Measurements from ENCODE around the gene ERVK3-1.
"Not testable (repeated sequence)": the region's sequence is repeated elsewhere in the genome, so short reads cannot be mapped to it uniquely, and the experiment has no call there.

Gene ERVK3-1, protein sequence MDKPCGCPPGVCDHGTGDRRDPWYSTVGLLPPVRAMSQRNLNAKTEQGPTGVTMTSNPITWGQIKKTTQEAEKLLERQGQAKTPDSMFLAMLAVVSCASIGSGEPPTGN

GRCh38 chr19:58305065-58305931 is at the start of gene ERVK3-1:
Gene ERVK3-1 (plus strand): TSS chr19:58305377. CDS start chr19:58312169, 6,792 bp downstream.
- DNase-seq (ENCODE audit: low read depth in 2 of 2), result peak; percentile 87 to 88

GRCh38 chr19:58258259-58258658 is 46.9 kb upstream of the ERVK3-1 start:
- not testable (repeated sequence) for DNase-seq (ENCODE audit: low read depth in 2 of 2)

DNA sequence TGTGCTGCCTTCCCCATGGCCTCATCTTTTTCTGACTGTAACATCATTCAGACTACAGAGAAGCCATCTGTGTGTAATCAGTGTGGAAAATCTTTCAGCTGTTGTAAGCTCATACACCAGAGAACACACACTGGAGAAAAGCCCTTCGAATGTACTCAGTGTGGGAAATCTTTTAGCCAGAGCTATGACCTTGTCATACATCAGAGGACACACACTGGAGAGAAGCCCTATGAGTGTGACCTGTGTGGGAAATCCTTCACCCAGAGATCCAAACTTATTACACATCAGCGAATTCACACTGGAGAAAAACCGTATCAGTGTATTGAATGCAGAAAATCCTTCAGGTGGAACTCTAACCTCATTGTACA is 43.6 kb upstream of the ERVK3-1 start:
- DNase-seq (ENCODE audit: low read depth in 2 of 2), result no peak

DNA sequence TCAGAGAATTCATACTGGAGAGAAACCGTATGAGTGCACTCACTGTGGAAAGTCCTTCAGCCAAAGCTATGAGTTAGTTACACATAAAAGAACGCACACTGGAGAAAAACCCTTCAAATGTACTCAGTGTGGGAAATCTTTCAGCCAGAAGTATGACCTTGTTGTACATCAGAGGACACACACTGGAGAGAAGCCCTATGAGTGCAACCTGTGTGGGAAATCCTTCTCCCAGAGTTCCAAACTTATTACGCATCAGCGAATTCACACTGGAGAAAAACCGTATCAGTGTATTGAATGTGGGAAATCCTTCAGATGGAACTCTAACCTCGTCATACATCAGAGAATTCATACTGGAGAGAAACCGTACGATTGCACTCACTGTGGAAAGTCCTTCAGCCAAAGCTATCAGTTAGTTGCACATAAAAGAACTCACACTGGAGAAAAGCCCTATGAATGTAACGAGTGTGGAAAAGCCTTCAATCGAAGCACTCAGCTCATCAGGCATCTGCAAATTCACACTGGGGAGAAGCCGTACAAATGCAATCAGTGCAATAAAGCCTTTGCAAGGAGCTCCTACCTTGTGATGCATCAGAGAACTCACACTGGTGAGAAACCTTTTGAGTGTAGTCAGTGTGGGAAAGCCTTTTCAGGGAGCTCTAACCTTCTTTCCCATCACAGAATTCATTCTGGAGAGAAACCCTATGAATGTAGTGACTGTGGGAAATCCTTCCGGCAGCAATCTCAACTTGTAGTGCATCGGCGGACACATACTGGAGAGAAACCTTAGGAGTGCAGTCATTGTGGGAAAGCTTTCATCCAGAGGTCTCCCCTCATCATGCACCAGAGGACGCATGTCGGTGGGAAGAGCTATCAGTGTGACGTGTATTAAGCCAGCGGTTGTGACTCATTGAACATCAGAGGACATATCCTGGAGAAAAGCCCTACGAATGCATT is 42.9 kb upstream of the ERVK3-1 start:
- no peak for DNase-seq (ENCODE audit: low read depth in 2 of 2)

- DNase-seq (ENCODE audit: low read depth in 2 of 2), result no peak
Observed at GRCh38 chr19:58262922-58263296, 42.3 kb upstream of the ERVK3-1 start.

DNA sequence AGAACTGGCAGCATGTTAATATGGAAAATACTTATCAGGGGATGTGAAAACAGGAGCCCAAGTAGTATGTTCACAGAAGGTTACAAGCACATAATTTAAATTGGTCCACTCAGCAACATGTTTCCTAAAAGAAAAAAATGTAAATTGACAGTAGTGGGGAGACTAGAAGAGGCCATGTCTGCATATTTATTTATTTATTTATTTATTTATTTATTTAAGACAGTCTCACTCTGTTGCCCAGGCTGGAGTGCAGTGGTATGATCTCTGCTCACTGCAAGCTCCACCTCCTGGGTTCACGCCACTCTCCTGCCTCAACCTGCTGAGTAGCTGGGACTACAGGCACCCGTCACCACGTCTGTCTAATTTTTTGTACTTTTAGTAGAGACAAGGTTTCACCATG is 40.1 kb upstream of the ERVK3-1 start:
- no peak for DNase-seq (ENCODE audit: low read depth in 2 of 2)

DNA sequence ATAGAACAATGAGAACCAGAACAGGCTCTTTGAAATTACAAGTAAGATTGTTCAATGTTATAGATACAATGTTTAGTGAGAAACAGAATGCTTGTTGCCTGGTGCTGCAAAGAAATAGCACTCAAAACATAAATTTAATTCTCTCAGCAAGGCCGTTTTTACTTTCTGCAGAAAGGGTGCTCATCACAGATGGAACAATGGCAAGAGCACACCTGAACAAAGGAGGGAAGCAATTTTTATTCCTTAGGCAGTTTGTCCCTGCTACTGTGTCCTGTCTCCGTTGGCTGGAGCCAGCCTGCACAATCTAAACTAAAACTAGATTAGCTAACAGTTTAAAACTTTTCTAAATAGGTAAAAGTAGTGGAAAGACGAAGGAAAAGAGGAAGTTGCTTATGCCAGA is 36.8 kb upstream of the ERVK3-1 start:
- DNase-seq (ENCODE audit: low read depth in 2 of 2), result no peak

DNA sequence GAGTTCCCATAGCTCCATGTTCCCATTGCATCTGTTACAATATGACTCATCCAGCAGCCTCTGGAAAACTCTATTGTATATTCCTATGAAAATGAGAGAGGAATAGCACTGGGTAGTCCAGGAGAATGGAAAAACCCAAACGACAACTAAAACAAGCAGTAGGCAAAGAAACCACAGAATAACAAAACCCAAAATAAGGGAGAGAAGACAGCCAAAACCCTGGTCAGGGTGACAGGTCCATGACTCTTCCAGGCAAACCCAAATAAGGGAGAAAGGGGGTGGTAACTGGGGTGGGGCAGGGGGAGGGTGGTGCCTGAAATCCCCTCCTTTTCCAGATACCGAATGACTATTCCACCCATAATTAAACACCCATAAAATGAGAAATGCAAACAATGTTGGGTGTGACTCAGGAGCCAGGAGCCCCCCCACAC is 30.4 kb upstream of the ERVK3-1 start:
- DNase-seq (ENCODE audit: low read depth in 2 of 2), result no peak

DNA sequence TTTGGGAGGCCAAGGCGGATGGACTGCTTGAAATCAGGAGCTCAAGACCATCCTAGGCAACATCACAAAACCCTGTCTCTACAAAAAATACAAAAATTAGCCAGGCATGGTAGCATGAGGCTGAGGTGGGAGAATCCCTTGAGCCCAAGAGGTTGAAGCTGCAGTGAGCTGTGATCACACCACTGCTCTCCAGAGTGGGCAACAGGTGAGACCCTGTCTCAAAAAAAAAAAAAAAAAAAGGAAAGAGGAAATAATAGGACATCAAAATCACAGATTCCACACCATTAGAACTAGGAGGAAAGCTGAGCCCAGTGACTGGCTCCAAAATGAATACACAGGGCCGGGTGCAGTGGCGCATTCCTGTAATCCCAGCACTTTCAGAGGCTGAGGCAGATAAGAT is 29.6 kb upstream of the ERVK3-1 start:
- no peak for DNase-seq (ENCODE audit: low read depth in 2 of 2)

DNA sequence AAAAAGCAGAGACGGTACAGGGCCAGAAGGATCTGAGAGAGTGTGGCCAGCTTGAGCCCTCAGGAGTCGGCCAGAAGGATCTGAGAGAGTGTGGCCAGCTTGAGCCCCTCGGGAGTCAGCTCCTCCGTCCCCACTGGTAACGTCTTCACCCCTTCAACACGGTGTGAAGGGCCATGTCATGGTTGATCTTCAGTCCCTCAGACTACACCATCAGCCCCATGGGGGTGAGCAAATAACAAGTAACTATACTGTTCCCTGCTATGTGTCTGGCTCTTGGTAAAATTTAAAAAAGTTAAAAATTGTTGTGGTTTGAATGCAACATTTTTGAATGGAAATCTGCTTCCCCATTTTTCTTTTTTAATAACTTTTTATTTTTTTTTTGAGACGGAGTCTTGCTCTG is 28.0 kb upstream of the ERVK3-1 start:
- DNase-seq (ENCODE audit: low read depth in 2 of 2), result no peak

- DNase-seq (ENCODE audit: low read depth in 2 of 2), result no peak
Observed at GRCh38 chr19:58277748-58278540, 27.2 kb upstream of the ERVK3-1 start.

- DNase-seq (ENCODE audit: low read depth in 2 of 2), result peak; percentile 94 to 96
Observed at GRCh38 chr19:58278541-58279041, 26.6 kb upstream of the ERVK3-1 start, which contains the start of gene ZNF8. Gene ZNF8 (plus strand): TSS chr19:58278955. CDS start chr19:58279082, 127 bp downstream.

DNA sequence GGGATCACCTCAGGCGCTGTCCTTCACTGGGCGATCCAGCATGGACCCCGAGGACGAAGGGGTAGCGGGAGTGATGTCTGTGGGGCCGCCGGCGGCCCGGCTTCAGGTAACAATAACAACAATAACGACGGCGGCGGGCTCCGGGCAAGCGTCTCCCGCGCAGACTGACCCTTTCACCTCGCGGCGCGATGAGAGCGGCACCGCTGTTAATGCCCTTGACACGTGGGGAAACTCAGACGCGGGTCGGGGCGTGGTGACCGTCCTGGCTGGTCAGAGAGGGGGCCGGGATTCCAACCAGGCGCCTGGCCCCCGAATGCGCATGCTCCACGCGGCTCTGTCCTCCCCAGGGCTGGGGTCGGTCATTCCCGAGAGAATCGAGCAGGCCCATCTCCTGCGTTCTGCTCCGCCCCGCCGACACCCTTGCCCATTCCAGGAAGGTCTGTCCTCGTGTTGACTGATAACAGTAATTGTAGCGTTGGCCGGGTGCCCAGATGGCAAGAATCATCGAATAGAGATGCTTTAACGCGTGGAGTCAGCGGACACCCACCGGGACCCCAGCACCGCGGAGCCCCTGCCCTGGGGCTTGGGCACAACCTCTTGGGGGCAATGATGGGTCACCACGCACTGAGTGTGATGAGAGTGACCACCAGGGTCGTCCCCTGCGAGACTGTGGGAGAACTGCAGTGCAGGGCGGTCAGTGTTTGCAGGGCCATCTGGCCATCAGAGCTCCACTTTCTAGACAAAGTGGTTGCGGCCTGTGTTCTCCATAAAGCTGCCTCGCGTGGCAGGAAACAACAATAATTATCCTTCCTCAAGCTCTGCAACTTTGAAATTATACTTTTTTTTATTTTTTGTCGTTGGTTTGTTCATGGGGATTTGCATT is 25.9 kb upstream of the ERVK3-1 start:
- peak in 1 of 2 donors; percentile 16 for DNase-seq (ENCODE audit: low read depth in 2 of 2)

GRCh38 chr19:58279925-58280316 is 25.3 kb upstream of the ERVK3-1 start:
- DNase-seq (ENCODE audit: low read depth in 2 of 2), result no peak

- no peak for DNase-seq (ENCODE audit: low read depth in 2 of 2)
Observed at GRCh38 chr19:58284199-58284598, 21.0 kb upstream of the ERVK3-1 start.

DNA sequence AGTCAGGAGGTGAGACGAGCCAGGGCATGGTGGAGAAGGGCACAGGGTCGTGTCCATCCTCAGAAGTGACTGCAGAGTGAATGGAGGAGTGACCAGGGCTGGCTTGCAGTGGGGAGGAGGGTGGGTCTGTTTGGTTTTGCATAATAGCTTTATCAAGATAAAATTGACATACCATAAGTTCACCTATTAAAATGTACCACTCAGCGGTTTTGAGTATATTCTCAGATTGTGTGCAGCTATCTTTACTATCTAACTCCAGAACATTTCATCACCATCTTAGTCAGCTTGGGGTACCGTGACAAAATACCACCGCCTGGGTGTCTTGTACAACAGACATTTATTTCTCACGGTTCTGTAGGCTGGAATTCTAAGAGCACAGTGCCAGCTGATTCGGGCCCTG is 13.2 kb upstream of the ERVK3-1 start:
- no peak for DNase-seq (ENCODE audit: low read depth in 2 of 2)

DNA sequence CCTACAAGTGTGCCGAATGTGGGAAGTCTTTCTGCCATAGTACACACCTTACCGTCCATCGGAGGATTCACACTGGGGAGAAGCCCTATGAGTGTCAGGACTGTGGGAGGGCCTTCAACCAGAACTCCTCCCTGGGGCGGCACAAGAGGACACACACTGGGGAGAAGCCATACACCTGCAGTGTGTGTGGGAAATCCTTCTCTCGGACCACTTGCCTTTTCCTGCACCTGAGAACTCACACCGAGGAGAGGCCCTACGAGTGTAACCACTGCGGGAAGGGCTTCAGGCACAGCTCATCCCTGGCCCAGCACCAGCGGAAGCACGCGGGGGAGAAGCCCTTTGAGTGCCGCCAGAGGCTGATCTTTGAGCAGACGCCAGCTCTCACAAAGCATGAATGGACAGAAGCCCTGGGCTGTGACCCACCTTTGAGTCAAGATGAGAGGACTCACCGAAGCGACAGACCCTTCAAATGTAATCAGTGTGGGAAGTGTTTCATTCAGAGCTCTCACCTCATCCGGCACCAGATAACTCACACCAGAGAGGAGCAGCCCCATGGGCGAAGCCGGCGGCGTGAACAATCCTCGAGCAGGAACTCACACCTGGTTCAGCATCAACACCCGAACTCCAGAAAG is 10.3 kb upstream of the ERVK3-1 start:
- no peak for DNase-seq (ENCODE audit: low read depth in 2 of 2)

DNA sequence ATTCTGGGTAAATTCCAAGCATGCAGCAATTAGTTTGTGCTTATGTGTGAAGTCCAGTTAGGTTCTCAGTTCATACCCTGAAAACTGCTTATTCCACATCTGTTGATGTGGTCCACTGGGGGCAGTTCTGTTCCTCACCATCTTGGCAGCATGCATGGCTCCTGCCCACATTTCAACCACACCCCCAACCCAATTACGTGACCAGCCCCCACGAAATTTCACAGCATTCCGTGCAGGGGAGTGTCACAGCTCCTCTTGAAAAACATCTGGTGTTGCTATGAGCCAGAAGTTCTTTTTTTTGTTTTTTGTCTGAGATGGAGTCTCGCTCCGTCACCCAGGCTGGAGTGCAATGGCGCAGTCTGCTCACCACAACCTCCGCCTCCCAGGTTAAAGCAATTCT is 9.1 kb upstream of the ERVK3-1 start:
- no peak for DNase-seq (ENCODE audit: low read depth in 2 of 2)

- DNase-seq (ENCODE audit: low read depth in 2 of 2), result no peak
Observed at GRCh38 chr19:58300620-58301019, 4.6 kb upstream of the ERVK3-1 start.

- no peak for DNase-seq (ENCODE audit: low read depth in 2 of 2)
Observed at GRCh38 chr19:58304255-58304654, 922 bp upstream of the ERVK3-1 start.
